Osteocyte (in vitro differentiated cells): ENCODE results near the gene SCN8A. TPM values are rescaled to one million over a fixed set of nuclear protein-coding genes. Genes with fewer than 3 reads are reported as not detected.
"Not testable (repeated sequence)": the region's sequence is repeated elsewhere in the genome, so short reads cannot be mapped to it uniquely, and the experiment has no call there.

Experiments
- DNase-seq: peaks from one replicate; pipeline ENCODE4 v3.0.0; 2021; ENCODE audit warnings: mixed read lengths; ENCODE audit not compliant: unreplicated experiment; ENCODE audit errors: extremely low spot score
- H3K27ac Mint-ChIP-seq: one replicate; pipeline ENCODE4 v1.8.0; 2021; ENCODE audit warnings: mild to moderate bottlenecking, mixed read lengths; ENCODE audit not compliant: unreplicated experiment
- H3K27me3 Mint-ChIP-seq: one replicate; pipeline ENCODE4 v1.8.0; 2021; ENCODE audit warnings: mixed read lengths; ENCODE audit not compliant: unreplicated experiment
- H3K36me3 Mint-ChIP-seq: one replicate; pipeline ENCODE4 v1.8.0; 2021; ENCODE audit warnings: mixed read lengths; ENCODE audit not compliant: unreplicated experiment
- H3K4me1 Mint-ChIP-seq: one replicate; pipeline ENCODE4 v1.8.0; 2021; ENCODE audit warnings: mixed read lengths; ENCODE audit not compliant: unreplicated experiment
- H3K4me3 Mint-ChIP-seq: one replicate; pipeline ENCODE4 v1.8.0; 2021; ENCODE audit warnings: mild to moderate bottlenecking, moderate library complexity, mixed read lengths; ENCODE audit not compliant: unreplicated experiment
- H3K9me3 Mint-ChIP-seq: one replicate; pipeline ENCODE4 v1.8.0; 2021; ENCODE audit warnings: mixed read lengths; ENCODE audit not compliant: unreplicated experiment
- CTCF ChIP-seq: fragments of 200-600 bp; sonication (generic); IDR thresholded peaks from 2 replicates; pipeline ENCODE4 v1.5.0; 2021; ENCODE audit warnings: antibody characterized with exemption, mild to moderate bottlenecking, moderate library complexity
- total RNA-seq: library from RNA; stranded (reverse); gene quantifications from 2 replicates; pipeline ENCODE4 v1.2.1, GENCODE V29; 2021

SCN8A gene
- total RNA-seq, 1 donor from 2014 or later, result 1.5 TPM

GRCh38 chr12:51636986-51637385 lies 46.0 kb downstream of the SCN8A start:
- no peak for TF ChIP-seq CTCF
- Mint-ChIP-seq H3K4me1 (peaks cover 16% of the 10 kb centered on the region), H3K4me3 (no peak overlapping the region), H3K36me3 (no peaks in the 10 kb centered on the region), H3K9me3 (peaks cover 12% of the 10 kb centered on the region), H3K27ac (no peak overlapping the region), H3K27me3 (no peaks in the 10 kb centered on the region)
- DNase-seq, result no peak

GRCh38 chr12:51639361-51639760 lies 48.3 kb downstream of the SCN8A start:
- H3K27me3 Mint-ChIP-seq, result no peaks in the 10 kb centered on the region
- H3K27ac Mint-ChIP-seq, result no peak overlapping the region
- peaks cover 12% of the 10 kb centered on the region for H3K9me3 Mint-ChIP-seq
- H3K36me3 Mint-ChIP-seq, result no peaks in the 10 kb centered on the region
- DNase-seq, result no peak
- no peaks in the 10 kb centered on the region for H3K4me1 Mint-ChIP-seq
- TF ChIP-seq CTCF, result no peak
- H3K4me3 Mint-ChIP-seq, result no peak overlapping the region

GRCh38 chr12:51642286-51642685 lies 51.3 kb downstream of the SCN8A start:
- Mint-ChIP-seq H3K9me3 (peaks cover 8% of the 10 kb centered on the region), H3K27me3 (no peaks in the 10 kb centered on the region), H3K27ac (no peak overlapping the region), H3K4me3 (no peak overlapping the region), H3K4me1 (no peaks in the 10 kb centered on the region), H3K36me3 (no peaks in the 10 kb centered on the region)
- TF ChIP-seq CTCF, result no peak
- DNase-seq, result no peak

- DNase-seq, result no peak
- Mint-ChIP-seq H3K9me3 (no peaks in the 10 kb centered on the region), H3K27ac (no peak overlapping the region), H3K27me3 (no peaks in the 10 kb centered on the region), H3K4me1 (no peaks in the 10 kb centered on the region), H3K4me3 (no peak overlapping the region), H3K36me3 (no peaks in the 10 kb centered on the region)
- TF ChIP-seq CTCF, result no peak
These were observed 52.9 kb downstream of the SCN8A start for GRCh38 chr12:51643951-51644350.

DNA sequence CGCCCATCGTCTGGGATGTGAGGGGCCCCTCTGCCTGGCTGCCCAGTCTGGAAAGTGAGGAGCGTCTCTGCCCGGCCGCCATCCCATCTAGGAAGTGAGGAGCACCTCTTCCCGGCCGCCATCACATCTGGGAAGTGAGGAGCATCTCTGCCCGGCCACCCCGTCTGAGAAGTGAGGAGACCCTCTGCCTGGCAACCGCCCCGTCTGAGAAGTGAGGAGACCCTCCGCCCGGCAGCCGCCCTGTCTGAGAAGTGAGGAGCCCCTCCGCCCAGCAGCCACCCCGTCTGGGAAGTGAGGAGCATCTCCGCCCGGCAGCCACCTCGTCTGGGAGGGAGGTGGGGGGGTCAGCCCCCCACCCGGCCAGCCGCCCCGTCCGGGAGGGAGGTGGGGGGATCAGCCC lies 53.7 kb downstream of the SCN8A start:
- not testable (repeated sequence) for H3K4me3 Mint-ChIP-seq, DNase-seq, H3K9me3 Mint-ChIP-seq, H3K36me3 Mint-ChIP-seq, H3K27me3 Mint-ChIP-seq, H3K4me1 Mint-ChIP-seq, H3K27ac Mint-ChIP-seq

DNA sequence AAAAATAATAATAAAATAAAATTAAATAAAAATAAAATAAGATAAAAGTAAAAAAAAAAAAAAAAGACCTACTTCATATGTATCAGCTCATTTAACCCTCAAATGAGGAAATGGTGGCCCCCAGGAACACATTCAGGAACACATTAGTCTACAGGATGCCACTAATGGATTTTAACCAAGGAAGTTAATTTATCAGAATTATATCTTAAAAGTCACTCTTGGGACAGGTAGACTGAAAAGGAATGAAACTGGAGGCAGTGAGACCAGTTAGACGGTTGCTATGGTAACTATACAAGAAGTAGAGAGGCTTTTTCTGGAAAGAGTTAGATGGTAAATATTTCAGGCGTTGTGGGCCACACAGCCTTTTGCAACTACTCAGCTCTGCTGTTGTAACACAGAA lies 54.9 kb downstream of the SCN8A start:
- no peak for TF ChIP-seq CTCF
- Mint-ChIP-seq H3K27ac (no peak overlapping the region), H3K9me3 (peaks cover 5% of the 10 kb centered on the region), H3K4me1 (no peaks in the 10 kb centered on the region), H3K4me3 (no peak overlapping the region), H3K27me3 (no peaks in the 10 kb centered on the region), H3K36me3 (no peaks in the 10 kb centered on the region)
- no peak for DNase-seq
